KMS-11 (cell line): ENCODE measurements around the gene GOSR2.

ENCODE experiments used
- H2AFZ ChIP-seq: fragments of 200-600 bp; sonication (generic); 2 replicates; pipeline ENCODE4 v1.6.1; 2016; ENCODE audit warnings: antibody characterized with exemption, mixed run types, low read depth
- H3K27ac ChIP-seq: fragments of 200-600 bp; sonication (generic); 2 replicates; pipeline ENCODE4 v1.6.1; 2016; ENCODE audit warnings: mild to moderate bottlenecking, mixed run types
- H3K27me3 ChIP-seq: fragments of 200-600 bp; sonication (generic); 2 replicates; pipeline ENCODE4 v1.6.1; 2017; ENCODE audit warnings: mild to moderate bottlenecking, low read depth, mixed run types, moderate library complexity; ENCODE audit not compliant: insufficient read depth
- H3K36me3 ChIP-seq: fragments of 200-600 bp; sonication (generic); 2 replicates; pipeline ENCODE4 v1.6.1; 2017; ENCODE audit warnings: mild to moderate bottlenecking, mixed run types; ENCODE audit not compliant: insufficient read depth
- H3K4me1 ChIP-seq: fragments of 200-600 bp; sonication (generic); 2 replicates; pipeline ENCODE4 v1.6.1; 2016; ENCODE audit warnings: mild to moderate bottlenecking, low read depth, mixed run types; ENCODE audit not compliant: poor library complexity, severe bottlenecking
- H3K4me2 ChIP-seq: fragments of 200-600 bp; sonication (generic); 2 replicates; pipeline ENCODE4 v1.7.0; 2016; ENCODE audit warnings: mild to moderate bottlenecking, mixed run types
- H3K4me3 ChIP-seq: fragments of 200-600 bp; sonication (generic); IDR thresholded peaks from 2 replicates; pipeline ENCODE4 v1.6.1; 2017; ENCODE audit warnings: low read depth, low read length, mixed read lengths; ENCODE audit not compliant: insufficient read depth
- H3K79me2 ChIP-seq: fragments of 200-600 bp; sonication (generic); 2 replicates; pipeline ENCODE4 v1.6.1; 2016; ENCODE audit warnings: low read depth, mixed run types; ENCODE audit not compliant: insufficient read depth
- H3K9ac ChIP-seq: fragments of 200-600 bp; sonication (generic); 2 replicates; pipeline ENCODE4 v1.6.1; 2016; ENCODE audit warnings: mild to moderate bottlenecking, mixed run types
- H4K20me1 ChIP-seq: fragments of 200-600 bp; sonication (generic); 2 replicates; pipeline ENCODE4 v1.6.1; 2016; ENCODE audit warnings: mild to moderate bottlenecking, mixed run types; ENCODE audit not compliant: insufficient read depth
- CTCF ChIP-seq: fragments of 200-600 bp; sonication (generic); conservative IDR thresholded peaks from 2 replicates; pipeline ENCODE4 v1.6.1; 2017; ENCODE audit warnings: low read depth, mild to moderate bottlenecking, antibody characterized with exemption, low read length, moderate library complexity, mixed read lengths

Gene GOSR2

GRCh38 chr17:46876353-46876887, 46.5 kb upstream of the GOSR2 start:
- no peak overlapping the region for H3K4me2 ChIP-seq
- peak; percentile 45 for TF ChIP-seq CTCF

GRCh38 chr17:46876926-46877325, 46.0 kb upstream of the GOSR2 start:
- H3K4me1 ChIP-seq, result peaks cover 10% of the 10 kb centered on the region
- no peak overlapping the region for H2AFZ ChIP-seq
- no peaks in the 10 kb centered on the region for H3K79me2 ChIP-seq
- no peak for TF ChIP-seq CTCF
- H3K4me2 ChIP-seq, result no peak overlapping the region
- no peaks in the 10 kb centered on the region for H3K27me3 ChIP-seq
- H4K20me1 ChIP-seq, result no peaks in the 10 kb centered on the region
- no peak overlapping the region for H3K4me3 ChIP-seq
- no peaks in the 10 kb centered on the region for H3K36me3 ChIP-seq
- no peak overlapping the region for H3K27ac ChIP-seq
- H3K9ac ChIP-seq, result no peak overlapping the region

More at GRCh38 chr17:46876353-46876887, 46.5 kb upstream of the GOSR2 start:
- Histone ChIP-seq H3K9ac (no peak overlapping the region), H4K20me1 (no peaks in the 10 kb centered on the region), H2AFZ (no peak overlapping the region), H3K27me3 (no peaks in the 10 kb centered on the region), H3K36me3 (no peaks in the 10 kb centered on the region), H3K4me3 (no peak overlapping the region), H3K4me1 (peaks cover 10% of the 10 kb centered on the region), H3K27ac (no peak overlapping the region), H3K79me2 (no peaks in the 10 kb centered on the region)

GRCh38 chr17:46877466-46877865, 45.5 kb upstream of the GOSR2 start:
- Histone ChIP-seq H3K4me1 (peaks cover 10% of the 10 kb centered on the region), H3K4me2 (no peak overlapping the region), H3K27ac (no peak overlapping the region)

GRCh38 chr17:46878055-46878454, 44.9 kb upstream of the GOSR2 start:
- no peak for TF ChIP-seq CTCF
- Histone ChIP-seq H3K9ac (no peak overlapping the region), H3K4me3 (no peak overlapping the region), H3K4me1 (peaks cover 10% of the 10 kb centered on the region), H3K27me3 (no peaks in the 10 kb centered on the region), H3K27ac (no peak overlapping the region), H3K4me2 (no peak overlapping the region), H3K79me2 (no peaks in the 10 kb centered on the region), H2AFZ (no peak overlapping the region), H4K20me1 (no peaks in the 10 kb centered on the region), H3K36me3 (no peaks in the 10 kb centered on the region)

More at GRCh38 chr17:46877466-46877865, 45.5 kb upstream of the GOSR2 start:
- Histone ChIP-seq H3K9ac (no peak overlapping the region), H3K36me3 (no peaks in the 10 kb centered on the region), H2AFZ (no peak overlapping the region), H3K27me3 (no peaks in the 10 kb centered on the region), H3K4me3 (no peak overlapping the region), H3K79me2 (no peaks in the 10 kb centered on the region), H4K20me1 (no peaks in the 10 kb centered on the region)
- no peak for TF ChIP-seq CTCF
